GM21360 (cell line): ENCODE measurements around the gene P2RY14.

Experiments used
- ATAC-seq: cut with Tn5 transposase; IDR thresholded peaks from one replicate; pipeline ENCODE4 v1.9.1; 2021; ENCODE audit warnings: mild to moderate bottlenecking, moderate library complexity; ENCODE audit not compliant: unreplicated experiment

P2RY14 gene

GRCh38 chr3:151303751-151304150 lies 25.4 kb upstream of the P2RY14 start:
- ATAC-seq = no peak

GRCh38 chr3:151301787-151302186 lies 23.4 kb upstream of the P2RY14 start:
- no peak for ATAC-seq

GRCh38 chr3:151300539-151300938 lies 22.2 kb upstream of the P2RY14 start:
- ATAC-seq = no peak

- ATAC-seq = no peak
Measured at GRCh38 chr3:151299006-151299405, 20.7 kb upstream of the P2RY14 start.

GRCh38 chr3:151297429-151297828 lies 19.1 kb upstream of the P2RY14 start:
- no peak for ATAC-seq

GRCh38 chr3:151296226-151296625 lies 17.9 kb upstream of the P2RY14 start:
- ATAC-seq = no peak

- no peak for ATAC-seq
Measured at GRCh38 chr3:151293127-151293526, 14.8 kb upstream of the P2RY14 start.

GRCh38 chr3:151290673-151291072 lies 12.3 kb upstream of the P2RY14 start:
- no peak for ATAC-seq

- ATAC-seq = no peak
Measured at GRCh38 chr3:151289445-151289844, 11.1 kb upstream of the P2RY14 start.

GRCh38 chr3:151285940-151286339 lies 7.6 kb upstream of the P2RY14 start:
- ATAC-seq = no peak

GRCh38 chr3:151283907-151284461 lies 5.6 kb upstream of the P2RY14 start:
- ATAC-seq = no peak

- ATAC-seq = no peak
Measured at GRCh38 chr3:151283387-151283786, 5.0 kb upstream of the P2RY14 start.

- no peak for ATAC-seq
Measured at GRCh38 chr3:151282921-151283320, 4.6 kb upstream of the P2RY14 start.

- no peak for ATAC-seq
Measured at GRCh38 chr3:151281671-151282324, 3.5 kb upstream of the P2RY14 start.

GRCh38 chr3:151276687-151277042 lies 1.7 kb downstream of the P2RY14 start:
- peak; percentile 58 for ATAC-seq

GRCh38 chr3:151276038-151276686 lies 2.2 kb downstream of the P2RY14 start:
- peak; percentile 10 for ATAC-seq

- no peak for ATAC-seq
Measured at GRCh38 chr3:151275091-151275490, 3.3 kb downstream of the P2RY14 start.

- no peak for ATAC-seq
Measured at GRCh38 chr3:151269631-151270030, 8.7 kb downstream of the P2RY14 start.

- no peak for ATAC-seq
Measured at GRCh38 chr3:151268267-151269235, 9.8 kb downstream of the P2RY14 start.

GRCh38 chr3:151267066-151267465 lies 11.3 kb downstream of the P2RY14 start:
- ATAC-seq = no peak

- peak; percentile 96 for ATAC-seq
Measured at GRCh38 chr3:151265866-151266265, 12.5 kb downstream of the P2RY14 start.
